ENCODE results near the gene BCO1.

The BCO1 gene

DNA sequence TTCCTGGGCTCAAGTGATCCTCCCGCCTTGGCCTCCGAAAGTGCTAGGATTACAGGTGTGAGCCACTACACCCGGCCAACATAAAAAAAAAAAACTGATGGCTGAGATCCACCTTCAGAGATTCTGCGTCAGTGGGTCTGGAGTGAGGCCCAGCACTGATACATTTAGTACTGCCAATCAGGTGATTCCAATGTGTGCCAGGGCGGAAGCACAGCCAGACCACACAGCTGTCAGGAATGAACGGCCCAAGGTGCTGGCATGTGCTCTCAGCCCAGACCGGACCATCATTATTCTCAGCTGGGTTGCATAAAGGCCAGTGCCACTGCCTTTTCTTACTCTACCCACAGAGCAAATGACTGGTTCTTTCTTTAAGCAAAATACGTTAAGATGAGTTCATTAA is 1.2 kb upstream of the BCO1 start:
- no peak for DNase-seq

DNA sequence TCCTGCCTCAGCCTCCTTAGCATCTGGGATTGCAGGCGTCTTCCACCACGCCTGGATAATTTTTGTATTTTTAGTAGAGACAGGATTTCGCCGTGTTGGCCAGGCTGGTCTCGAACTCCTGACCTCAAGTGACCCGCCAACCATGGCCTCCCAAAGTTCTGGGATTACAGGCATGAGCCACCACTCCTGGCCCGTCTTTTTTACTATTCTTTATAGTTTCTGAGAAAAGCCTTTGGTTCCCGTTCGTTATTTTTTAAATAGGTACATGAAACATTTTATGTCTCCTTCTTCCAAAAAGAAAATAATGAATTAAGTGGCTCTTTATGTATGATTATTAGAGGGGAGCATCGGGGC is 570 bp upstream of the BCO1 start:
- no peak for DNase-seq

DNA sequence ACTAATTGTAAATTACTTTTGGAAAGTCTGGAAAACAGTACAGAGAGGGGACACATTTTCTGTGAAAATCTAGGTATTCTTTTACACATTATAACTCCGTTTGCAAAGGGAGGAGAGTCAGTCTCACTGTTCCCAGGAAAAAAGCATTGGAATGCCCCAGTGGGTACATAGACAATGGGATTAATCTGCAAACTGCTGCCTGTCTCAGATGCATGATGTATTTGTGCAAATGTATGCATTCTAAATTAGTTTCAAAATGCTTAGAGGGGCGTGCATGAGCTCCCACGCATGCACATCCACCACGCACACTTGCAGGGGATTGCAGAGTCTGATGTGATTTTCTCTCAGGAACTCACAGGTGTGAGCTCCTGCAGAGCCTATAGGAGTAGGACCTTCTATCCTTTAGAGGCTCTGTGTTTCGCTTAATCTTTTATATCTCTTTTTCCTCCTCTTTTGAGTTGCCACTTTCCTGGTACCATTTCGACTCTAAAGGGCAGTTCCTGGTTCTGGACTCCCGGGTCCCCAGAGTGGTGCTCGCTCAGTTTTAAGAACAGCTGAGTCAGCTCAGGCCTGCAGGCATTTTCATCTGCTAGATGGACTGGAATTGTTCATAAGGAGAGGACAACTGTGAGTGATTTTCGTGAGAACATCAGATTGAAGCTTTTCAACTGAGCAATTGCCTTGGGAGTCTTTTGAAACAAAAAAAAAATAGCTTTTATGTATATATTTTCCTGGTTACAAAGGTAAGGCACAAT is 1.1 kb downstream of the BCO1 start:
- no peak for DNase-seq

DNA sequence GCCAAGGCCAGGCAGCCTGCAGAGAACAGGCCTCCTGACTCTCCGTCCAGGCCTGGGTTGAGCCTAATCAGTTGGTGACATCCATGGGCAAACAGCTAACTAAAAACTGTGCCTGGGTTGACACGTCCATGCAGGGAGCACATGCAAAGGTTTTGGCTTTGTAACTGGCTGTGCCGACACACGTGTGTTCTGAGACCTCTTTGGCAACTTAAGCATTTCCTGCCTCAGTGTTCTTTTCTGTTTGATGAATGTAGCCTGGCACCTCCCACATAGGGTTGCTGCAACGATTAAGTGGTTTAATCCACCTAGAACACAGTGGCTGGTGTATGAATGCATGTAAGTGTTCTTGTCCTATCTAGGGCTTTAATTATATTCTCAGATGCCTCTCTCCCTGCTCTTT is 3.2 kb downstream of the BCO1 start:
- no peak for DNase-seq

DNA sequence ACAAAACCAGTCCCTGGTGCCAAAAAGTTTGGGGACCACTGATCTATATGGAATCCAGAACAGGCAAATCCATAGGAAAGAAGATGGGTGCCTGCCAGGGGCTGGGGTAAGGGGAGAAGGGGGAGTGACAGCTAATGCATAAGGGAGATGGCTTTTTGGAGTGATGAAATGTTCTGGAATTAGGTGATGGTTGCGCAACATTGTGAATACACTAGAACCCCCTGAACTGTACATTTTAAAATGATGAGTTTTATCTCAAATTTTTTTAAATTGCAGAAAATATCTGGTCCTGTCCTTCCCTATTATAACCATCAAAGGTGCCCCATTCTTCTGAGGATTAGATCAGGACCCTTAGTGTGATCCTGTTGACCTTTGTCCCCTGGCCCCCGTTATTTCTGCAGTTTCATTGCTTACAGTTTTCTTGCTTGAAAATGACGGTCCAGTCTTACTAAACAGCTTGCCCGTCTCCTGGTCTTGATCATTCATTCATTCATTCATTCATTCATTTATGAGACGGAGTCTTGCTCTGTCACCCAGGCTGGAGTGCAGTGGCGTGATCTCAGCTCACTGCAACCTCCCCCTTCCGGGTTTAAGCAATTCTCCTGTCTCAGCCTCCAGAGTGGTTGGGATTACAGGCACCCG is 4.6 kb downstream of the BCO1 start:
- DNase-seq = no peak

DNA sequence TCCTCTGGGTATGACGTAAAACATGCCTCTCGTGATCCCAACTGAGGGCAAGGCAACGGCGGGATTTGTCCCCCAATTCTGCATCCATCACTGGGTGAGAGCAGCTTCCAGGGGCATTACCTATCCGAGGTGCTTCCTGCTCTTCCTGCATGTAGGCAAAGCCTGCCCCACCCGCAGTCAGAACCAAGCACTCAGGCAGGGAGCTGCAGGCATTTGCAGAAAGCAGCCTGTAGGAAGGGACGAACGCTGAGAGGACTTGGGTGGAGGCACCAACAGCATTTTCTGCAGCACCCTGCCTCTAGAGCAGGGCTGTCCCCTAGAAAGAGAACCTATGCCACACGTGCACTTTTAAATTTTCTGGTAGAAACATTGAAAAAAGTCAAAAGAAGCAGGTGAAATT is 5.5 kb downstream of the BCO1 start:
- DNase-seq = no peak

DNA sequence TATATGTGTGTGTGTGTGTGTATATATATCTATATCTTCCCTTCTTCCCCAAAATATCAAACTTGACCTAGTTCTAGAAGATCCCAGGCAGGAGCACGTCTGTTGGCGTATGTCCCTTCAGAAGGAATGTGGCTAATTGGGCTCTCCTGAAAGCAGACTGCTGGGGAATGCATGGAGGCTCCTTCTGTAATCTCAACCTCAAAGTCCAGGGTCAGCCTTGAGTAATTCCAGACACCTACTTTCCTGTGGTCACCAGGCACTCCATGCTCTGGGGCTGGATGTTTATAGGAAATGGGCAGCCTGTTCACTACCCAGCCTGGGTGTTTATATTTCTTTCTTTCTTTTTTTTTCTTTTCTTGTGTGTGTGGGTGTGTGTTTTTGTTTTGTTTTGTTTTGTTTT is 13.4 kb downstream of the BCO1 start:
- no peak for DNase-seq

DNA sequence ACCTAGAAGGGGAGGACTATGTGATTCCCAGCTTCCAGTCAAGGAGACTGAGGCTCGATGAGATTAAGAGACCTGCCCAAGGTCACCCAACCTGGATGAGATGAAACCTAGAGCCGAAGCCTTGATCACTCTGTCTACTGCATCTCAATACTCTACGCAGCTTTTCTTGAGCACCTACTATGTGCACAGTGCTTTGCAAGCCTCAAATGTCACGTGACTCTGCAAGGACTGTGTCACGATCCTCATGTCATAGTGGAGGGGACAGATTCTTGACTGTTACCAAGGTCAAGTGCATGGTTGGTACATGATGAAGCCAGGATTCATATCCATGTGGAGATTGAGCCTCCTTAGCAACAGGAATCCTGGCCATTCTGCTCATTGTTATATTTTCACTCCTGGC is 14.7 kb downstream of the BCO1 start:
- DNase-seq = no peak

DNA sequence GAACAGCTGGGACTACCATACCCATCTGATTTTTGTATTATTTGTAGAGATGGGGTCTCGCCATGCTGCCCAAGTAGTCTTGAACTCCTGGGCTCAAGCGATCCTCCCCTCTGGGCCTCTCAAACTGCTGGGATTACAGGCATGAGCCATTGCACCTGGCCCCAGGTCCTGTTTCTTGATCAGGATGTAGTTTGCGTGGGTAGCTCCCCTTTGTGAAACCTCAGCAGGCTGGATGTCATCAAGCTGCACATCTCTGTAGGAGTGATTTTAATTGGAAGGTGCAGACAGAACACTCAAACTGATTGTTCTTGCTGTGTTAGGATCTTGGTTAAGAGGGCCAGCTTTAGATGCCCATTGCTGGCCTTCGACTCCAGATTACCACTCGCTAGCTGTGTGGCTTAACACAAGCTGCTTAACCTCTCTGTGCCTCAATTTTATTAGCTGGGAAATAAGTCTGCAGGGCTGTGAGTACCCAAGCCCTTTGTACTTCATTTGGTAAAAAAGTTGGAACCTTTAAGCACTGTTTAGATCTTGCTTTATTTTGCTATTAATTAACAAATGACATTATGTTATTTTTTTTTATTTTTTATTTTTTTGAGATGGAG is 16.5 kb downstream of the BCO1 start:
- DNase-seq = no peak

DNA sequence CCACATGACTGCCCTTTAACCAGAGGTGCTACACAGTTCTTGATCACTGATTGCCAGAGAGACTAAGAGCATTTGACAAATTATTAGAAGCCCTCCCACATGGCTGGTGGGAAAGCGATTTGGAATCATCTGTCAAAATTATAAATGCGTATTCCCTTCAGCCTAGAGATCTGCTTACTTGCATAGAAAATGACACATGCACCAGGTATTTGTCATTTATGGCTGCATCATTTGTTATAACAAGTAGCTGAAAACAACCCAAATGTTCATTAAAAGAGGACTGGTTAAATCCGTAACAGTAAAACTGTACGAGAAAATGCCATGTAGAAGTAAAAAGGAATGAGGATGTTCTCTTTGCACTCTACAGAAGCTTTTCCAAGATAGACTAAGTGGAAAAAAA is 21.4 kb downstream of the BCO1 start:
- DNase-seq = no peak

DNA sequence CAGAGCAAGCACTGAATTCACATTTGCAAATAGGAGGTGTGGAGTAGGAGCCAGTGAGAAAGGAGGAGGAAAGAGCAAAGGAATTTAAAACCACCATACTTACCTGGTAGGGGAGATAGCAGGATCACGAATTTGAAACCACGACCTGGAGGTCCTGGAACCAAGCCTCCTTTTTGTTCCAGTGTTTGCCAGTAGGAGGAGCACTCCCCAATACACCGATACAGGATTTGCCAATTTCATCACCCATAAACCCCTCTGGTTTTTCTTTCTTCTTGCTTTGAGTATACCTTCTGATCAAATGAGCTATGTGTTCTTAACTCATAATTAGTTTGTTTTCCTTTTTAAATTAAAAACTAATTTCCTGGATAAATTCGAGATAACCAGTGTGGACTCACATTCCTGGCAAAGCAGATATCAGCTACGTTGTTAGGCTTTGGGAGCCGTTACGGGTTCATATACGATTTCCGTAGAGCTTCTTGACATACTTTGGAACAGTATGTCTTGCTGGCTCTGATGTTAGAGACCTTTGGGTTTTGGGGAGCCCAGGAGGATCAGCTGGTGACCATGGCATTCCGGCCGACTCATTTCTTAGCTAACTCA is 22.7 kb downstream of the BCO1 start:
- peak; percentile 31 for DNase-seq

DNA sequence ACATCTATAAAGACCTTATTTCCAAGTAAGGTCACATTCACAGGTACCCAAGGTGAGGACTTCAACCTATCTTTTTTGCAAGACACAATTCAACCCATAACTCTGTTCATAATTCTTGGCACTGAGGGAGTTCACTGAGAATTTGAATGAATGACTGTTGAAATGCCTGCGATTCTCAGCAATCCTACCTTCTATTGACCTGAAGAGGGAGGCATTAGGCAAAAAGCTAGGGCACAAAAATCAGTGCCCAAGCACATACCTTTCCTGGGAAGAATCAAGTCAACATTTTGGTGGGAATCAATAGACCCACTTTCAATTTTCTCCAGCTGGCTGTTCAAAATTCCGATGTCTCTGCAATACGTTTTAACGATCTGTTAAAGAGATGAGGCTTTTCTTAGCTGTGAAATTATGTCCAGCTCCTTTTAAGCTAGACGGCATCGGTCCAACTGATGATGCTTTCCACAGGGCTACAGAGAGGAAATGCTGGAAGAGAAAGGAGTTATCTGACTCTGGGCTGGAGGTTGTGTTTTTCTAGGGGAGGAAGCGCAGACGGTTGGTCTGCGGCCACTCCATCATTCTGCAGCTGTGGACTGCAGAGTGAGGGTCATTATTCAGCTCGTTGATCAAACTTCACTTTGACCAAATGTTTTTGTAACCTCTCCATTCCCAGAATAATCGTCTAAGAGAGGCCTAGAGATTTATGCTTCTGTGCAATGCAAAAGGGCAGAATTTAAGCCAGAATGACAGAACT is 25.2 kb downstream of the BCO1 start:
- DNase-seq = no peak

DNA sequence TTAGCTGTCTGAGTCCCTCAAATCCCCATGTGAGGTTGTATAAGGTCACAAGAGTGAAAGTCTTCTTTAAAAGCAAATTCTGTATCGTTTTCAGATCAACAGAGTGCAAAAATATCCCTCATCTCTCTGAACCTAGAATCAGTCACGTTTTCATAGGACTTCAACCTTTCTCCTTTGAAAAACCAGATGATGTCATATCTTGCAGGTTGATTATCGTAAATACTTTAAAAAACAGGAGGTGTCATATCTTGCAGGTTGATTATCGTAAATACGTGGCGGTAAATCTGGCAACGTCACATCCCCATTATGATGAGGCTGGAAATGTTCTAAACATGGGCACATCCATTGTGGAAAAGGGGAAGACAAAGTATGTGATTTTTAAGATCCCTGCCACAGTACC is 25.9 kb downstream of the BCO1 start:
- DNase-seq = no peak

DNA sequence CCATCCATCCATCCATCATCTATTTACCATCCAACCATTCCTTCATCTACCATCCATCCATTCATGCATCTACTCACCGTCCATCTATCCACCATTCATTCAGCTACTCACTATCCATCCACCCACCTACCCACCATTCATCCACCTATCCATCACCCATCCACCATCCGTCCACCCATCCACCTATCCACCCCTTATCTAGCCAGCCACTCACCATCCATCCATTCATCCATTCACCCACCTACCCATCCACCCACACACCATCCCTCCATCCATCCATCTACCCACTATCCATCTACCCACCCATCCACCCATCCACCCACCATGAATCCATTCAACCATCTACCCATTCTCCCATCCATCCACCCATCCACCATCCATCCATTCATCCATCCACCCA is 26.6 kb downstream of the BCO1 start:
- DNase-seq = no peak

DNA sequence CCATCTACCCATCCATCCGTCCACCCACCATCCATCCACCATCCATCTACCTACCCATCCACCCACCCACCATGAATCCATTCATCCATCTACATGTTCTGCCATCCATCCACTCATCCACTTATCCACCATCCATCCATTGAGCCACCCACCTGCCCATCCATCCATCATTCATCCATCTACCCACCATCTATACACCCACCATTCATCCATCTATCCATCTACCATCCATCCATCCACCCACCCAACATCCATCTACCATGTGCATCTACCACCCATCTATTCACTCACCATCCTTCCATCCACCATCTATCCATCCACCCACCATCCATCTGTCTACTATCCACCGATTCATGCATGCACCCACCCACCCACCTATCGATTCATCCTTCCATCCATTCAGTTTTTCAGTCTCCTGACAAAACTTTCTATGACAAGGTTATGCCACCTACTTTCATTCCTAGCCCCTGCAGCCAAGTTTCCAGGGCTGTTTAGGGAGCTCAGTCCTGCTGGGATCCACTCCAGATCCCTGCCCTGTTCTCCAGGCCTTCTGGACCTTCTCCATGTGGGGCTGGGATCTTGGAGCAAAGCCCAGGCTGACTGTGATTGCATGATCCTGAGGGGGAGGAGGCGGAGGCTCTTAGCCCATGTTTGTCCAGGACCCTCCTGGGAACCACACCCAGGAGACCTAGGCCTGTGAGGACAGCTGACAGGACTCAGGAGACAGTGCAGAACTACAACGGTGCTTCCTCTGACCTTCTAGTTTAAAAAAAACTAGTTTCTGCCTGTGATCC is 27.4 kb downstream of the BCO1 start:
- no peak for DNase-seq

DNA sequence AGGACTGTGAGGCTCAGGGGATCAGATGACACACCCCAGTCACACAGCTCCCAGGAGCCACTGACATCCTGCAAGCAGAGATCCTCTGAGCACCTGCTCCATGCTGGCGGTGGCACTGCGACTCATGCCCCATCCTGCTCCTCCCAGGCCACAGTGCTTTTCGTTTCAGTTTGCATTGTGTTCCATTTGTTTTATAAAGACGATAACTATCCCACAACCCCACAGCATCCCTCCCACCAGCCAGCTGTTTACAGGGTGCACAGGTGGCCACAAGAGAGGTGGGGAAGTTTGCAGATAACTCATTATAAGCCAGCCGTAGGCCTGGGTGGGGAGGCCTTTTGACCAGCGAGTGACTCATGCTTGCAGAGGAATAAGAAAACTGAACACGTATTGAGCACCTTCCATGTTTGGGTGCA is 28.2 kb downstream of the BCO1 start:
- DNase-seq = peak in 1 of 2 donors; percentile 6

DNA sequence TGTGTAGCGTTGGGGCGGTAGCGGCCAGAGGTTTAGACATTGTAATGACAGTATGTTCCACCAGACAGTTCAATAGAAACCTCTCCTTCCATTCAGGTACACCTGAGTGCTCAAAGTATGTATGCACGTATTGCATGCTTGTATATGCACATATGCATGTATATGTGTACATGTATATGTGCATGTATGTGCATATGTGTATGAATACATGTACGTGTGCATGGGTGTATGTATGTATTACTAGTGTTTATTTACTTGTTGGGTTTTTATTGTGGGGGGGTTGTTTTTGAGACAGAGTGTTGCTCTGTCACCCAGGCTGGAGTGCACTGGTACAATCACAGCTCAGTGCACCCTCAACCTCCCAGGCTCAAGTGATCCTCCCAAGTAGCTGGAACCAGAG is 30.0 kb downstream of the BCO1 start:
- DNase-seq = no peak

DNA sequence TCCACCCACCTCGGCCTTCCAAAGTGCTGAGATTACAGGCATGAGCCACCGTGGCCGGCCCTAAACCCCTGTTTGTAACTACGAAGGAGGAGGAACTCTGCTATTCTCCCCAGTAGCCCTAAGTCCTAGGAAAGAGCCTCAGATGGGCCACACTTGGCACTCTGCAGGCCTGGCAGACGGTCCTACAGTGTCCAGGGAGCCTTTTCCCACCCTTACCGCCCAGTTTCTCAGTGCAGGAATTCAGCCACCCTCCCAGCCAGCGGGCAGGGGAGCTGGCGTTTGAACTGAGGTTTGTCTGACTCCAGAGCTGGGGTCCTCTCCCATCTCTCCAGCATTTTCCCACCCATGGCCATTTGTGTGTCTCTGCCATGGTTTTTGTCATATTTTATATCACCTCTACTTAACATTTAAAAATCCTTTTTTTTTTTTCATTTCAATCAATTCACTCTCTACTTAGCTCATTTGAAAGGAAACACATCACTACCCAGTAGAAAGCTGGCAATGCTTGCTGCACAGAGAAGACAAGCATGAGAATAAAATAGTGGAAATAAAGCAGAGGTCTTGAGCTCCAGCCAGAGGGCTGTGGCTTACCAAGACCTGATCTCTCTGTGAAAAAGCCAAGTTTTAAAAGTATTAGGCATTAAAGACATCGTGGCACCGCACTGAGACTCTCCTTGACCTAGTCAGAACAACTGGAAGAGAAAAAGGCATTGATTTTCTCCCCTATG is 34.9 kb downstream of the BCO1 start:
- no peak for DNase-seq

DNA sequence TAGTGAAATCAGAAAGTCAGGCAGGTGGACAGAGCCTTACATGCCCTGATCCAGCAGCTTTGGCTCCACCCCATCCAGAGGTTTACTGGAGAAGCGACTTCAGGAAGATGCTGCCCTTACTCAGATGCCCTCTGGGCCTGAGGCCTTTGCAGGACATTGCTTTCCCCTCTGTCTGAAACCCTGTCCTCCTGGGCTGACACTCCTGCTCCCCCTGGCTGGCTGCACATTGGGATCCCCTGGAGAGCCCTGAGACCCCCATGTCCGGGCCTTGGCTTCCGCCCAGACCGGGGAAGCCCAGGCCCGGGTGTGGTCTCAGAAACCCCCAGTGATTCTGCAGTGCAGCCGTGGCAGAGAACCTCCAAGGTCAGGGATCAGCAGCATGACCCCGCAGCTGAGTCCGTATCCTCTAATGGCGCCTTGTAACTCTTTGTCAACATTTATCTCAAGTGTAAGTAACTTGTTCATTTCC is 36.6 kb downstream of the BCO1 start:
- DNase-seq = no peak

DNA sequence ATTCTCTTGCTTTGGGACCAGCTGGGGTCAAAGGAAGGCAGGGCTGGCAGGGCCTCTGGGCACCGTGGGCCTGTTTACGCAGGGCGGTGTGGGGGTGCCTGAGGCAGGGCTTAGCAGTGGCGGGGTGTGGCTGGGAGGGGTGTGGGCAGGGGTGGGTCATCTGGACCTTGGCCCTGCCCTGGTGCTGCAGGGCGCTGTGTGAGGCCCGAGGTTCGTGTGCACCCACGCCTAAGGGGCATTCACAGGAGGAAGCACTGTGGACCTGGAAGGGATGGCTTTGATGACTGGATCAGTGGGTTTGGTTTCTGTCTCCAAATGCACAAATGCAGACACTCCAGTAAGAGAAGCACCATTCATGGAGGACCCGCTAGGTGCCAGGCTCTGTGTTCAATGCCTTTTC is 37.3 kb downstream of the BCO1 start:
- no peak for DNase-seq

DNA sequence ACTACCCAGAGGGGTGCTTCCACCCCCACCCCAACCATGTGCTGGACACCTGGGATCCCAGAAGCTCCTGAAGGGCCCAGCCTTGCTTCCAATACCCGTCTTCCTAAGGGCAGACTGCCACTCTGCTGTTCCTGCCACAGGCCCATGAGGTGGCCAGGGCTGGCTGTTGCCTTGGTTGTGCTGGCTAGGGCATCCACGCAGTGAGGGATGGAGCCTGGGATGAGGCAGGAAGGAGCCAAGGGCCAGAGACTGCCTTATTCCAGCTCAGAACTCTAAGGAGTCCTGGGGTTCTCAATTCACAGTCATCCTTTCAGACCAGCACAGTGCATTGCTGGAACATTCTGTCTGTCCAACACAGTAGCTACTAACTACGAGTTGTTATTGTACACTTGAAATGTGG is 37.8 kb downstream of the BCO1 start:
- no peak for DNase-seq

All from stimulated activated CD4-positive, alpha-beta T cell treated with anti-CD3 and anti-CD28 coated beads, Interleukin-2, amount 100 ng/mL, for 24 hours (primary cell).